Ishikawa (cell line): Measurements from ENCODE around the gene GSTP1.
A peak's percentile ranks its signal among the peaks of the same experiment; 100 is the strongest.

Experiments used
- CEBPB ChIP-seq: IDR thresholded peaks from 2 replicates; pipeline ENCODE4 v1.6.1; 2012
- CREB1 ChIP-seq: IDR thresholded peaks from 2 replicates; pipeline ENCODE4 v1.6.1; 2012; ENCODE audit warnings: low read depth
- EGR1 ChIP-seq: IDR thresholded peaks from 2 replicates; pipeline ENCODE4 v1.6.1; 2012
- EP300 ChIP-seq: IDR thresholded peaks from 2 replicates; pipeline ENCODE4 v1.6.1; 2012; ENCODE audit warnings: borderline replicate concordance
- FOXM1 ChIP-seq: IDR thresholded peaks from 2 replicates; pipeline ENCODE4 v1.6.1; 2012; ENCODE audit warnings: low read depth, borderline replicate concordance
- MAX ChIP-seq: IDR thresholded peaks from 2 replicates; pipeline ENCODE4 v1.6.1; 2012
- NFIC ChIP-seq: IDR thresholded peaks from 2 replicates; pipeline ENCODE4 v1.6.1; 2012
- RAD21 ChIP-seq: IDR thresholded peaks from 2 replicates; pipeline ENCODE4 v1.6.1; 2012; ENCODE audit warnings: low read depth
- REST ChIP-seq: IDR thresholded peaks from 2 replicates; pipeline ENCODE4 v1.6.1; 2012; ENCODE audit warnings: low read depth, mild to moderate bottlenecking
- TAF1 ChIP-seq: IDR thresholded peaks from 2 replicates; pipeline ENCODE4 v1.6.1; 2012; ENCODE audit warnings: low read depth, mild to moderate bottlenecking
- TCF12 ChIP-seq: IDR thresholded peaks from 2 replicates; pipeline ENCODE4 v1.6.1; 2012; ENCODE audit warnings: low read depth
- TEAD4 ChIP-seq: IDR thresholded peaks from 2 replicates; pipeline ENCODE4 v1.6.1; 2012
- USF1 ChIP-seq: IDR thresholded peaks from 2 replicates; pipeline ENCODE4 v1.6.1; 2012
- YY1 ChIP-seq: IDR thresholded peaks from 2 replicates; pipeline ENCODE4 v1.6.1; 2012; ENCODE audit warnings: low read depth
- ZBTB7A ChIP-seq: IDR thresholded peaks from 2 replicates; pipeline ENCODE4 v1.6.1; 2012; ENCODE audit warnings: low read depth

GSTP1 gene

DNA sequence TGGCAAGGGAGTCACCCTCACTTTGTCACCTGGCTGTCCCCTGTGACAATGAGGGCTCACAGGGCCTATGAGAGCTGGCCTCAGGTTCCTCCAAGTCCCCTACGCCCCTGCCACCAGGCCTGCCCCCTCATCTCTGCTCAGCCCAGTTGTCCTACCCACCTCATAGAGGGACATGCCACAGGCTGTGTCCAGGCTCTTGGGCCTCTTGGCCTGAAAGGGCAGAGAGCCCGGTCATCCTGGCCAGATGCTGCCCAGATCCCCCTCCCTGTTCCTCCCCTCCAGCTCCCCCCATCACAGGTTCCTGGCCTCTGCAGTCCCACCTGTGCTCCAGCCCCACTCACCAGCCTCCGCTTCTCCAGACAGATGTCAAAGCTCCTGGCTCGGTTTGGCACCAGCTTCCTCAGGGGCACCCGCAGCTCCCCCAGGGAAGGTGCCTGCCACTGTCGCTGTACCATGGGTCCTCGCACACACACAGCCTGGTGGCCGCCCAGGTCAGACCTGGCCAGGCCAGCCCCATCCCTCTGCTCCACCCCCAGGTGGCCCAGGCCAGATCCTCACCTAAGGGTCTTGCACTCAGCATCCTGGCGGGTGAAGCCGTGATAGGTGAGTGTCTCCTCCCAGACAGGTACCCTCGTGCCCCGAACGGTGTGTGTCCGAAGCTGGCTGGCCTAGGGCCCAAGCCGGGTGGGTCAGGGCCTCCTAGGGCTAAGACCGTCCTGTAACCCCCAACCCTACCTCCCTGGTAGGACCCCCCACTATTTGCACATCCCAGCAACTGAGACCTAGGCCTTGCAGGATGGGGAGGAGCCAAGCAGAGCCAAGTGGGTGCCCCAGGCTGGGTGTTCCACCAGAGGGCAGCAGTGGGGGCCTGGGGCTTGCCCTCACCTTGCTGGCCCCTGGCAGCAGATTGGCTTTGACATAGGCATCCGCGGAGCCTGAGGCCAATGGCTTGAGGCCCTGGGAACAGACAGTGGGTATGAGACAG, 31.4 kb downstream of the GSTP1 start:
- TF ChIP-seq TEAD4: no peak
- TF ChIP-seq RAD21: peak; percentile 40; the same call in 1 of the 2 replicates
- TF ChIP-seq EP300: no peak
- no peak for TF ChIP-seq EGR1

DNA sequence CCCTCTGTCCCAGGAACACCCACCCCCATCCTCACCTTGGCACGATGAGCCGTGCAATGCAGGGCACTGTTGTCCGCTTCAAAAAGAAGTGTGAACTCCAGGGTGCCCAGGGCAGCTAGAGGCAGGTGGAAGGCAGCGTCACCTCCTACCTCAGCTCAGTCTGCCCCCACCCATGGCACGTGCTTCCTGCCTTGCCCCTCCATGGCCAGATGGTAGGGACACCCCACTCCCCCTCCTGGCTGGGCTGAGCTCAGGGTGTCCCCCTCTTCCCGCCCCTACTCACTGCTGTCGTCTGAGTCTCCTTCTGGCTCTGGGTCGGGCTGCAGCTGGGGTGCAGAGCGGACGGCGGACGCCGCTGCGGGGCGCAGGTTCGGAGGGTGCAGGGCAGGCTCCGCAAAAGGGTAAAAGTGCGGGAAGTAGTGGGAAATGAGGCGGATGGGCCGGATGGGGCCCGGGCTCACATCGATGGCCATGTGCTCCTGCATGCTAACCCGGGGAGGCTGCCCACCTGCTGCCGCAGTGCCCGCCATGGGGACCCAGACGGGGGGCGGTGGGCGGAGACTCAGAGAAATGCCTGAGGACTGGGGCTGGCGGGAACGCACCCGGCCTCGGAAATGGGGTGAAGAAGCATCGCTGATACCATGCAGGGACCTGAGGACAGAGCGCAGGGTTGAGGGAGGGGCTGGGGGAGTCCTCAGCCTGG, 32.3 kb downstream of the GSTP1 start:
- no peak for TF ChIP-seq EP300
- no peak for TF ChIP-seq YY1
- TF ChIP-seq FOXM1: no peak
- TF ChIP-seq ZBTB7A: no peak
- no peak for TF ChIP-seq RAD21
- no peak for TF ChIP-seq CEBPB
- no peak for TF ChIP-seq CREB1

DNA sequence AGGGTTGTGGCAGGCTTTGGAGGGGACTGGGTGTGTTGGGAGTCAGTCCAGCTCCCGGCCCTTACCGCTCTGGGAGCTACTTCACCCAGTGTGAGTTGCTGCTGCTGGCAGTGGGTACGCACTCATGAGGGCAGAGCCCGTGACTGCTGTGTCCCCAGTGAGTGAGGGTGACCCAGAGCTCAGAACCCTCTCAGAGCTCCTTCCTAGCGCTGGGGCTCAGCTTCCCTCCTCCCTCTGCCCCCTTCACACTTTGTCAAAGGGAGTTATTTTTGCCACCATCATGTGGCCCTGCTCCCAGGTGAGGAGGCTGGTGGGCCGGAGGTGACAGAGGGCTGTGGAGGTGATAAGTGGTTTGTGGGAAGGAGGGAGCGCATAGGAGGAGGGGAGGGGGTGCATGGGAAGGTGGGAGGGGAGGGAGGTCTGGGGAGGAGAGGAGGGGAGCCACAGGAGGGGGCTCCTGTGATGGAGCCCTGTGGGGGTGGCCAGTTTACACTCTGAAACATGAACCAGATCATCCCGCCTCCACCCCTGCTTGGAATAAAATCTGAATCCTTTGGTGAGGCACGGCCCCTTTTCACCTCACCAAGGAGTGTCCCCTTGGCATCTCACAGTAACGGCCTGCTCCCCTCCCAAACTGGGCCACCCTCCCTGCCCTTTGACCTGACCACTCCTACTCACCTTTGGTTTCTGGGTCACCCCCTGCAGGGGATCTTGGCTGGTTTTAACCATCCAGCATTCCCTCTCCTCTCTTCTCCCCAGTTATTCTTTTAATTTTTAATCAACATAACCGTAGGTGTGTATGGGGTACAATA, 33.0 kb downstream of the GSTP1 start:
- TF ChIP-seq MAX: no peak
- TF ChIP-seq TEAD4: no peak
- TF ChIP-seq RAD21: no peak
- TF ChIP-seq REST: no peak
- TF ChIP-seq ZBTB7A: no peak
- TF ChIP-seq TAF1: no peak
- no peak for TF ChIP-seq EGR1
- no peak for TF ChIP-seq TCF12
- TF ChIP-seq NFIC: no peak
- TF ChIP-seq FOXM1: no peak
- TF ChIP-seq EP300: no peak
- no peak for TF ChIP-seq CREB1
- TF ChIP-seq USF1: no peak
- no peak for TF ChIP-seq CEBPB
- TF ChIP-seq YY1: no peak

DNA sequence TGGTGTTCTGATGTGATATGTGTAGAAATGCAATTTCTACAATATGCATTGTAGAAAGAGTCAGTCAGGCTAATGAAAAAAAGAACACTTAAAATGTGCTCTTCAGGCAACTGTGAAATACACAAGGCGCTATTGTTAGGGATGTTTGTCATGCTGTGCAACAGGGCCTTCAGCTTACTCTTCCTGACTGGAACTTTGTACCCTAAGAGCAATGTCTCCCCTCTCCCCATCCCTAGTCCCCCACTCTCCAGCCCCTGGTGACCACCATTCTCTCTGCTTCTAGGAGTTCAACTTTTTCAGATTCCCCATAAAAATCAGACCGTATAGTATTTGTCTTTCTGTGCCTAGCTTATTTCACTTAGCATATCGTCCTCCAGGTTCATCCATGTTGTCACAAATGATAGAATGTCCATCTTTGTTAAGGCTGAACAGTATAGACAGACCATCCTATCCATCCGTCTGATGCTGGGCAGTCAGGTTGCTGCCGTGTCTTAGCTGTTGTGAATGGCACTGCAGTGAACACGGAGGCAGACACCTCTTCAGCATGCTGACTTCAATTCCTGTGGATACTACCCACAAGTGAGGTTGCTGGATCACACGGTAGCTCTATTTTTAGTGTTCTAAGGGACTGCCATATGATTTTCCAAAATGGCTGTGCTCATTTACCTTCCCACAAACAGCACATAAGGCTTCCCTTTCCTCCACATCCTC, 33.8 kb downstream of the GSTP1 start:
- no peak for TF ChIP-seq EP300
- no peak for TF ChIP-seq TAF1
- no peak for TF ChIP-seq CEBPB
- no peak for TF ChIP-seq ZBTB7A
- no peak for TF ChIP-seq FOXM1
- no peak for TF ChIP-seq MAX
- no peak for TF ChIP-seq YY1
- no peak for TF ChIP-seq REST
- TF ChIP-seq NFIC: no peak
- no peak for TF ChIP-seq TEAD4
- no peak for TF ChIP-seq EGR1
- TF ChIP-seq RAD21: no peak
- TF ChIP-seq TCF12: no peak
- TF ChIP-seq USF1: no peak
- no peak for TF ChIP-seq CREB1

GRCh38 chr11:67626970-67627369, 43.4 kb downstream of the GSTP1 start:
- TF ChIP-seq CREB1 (no peak), REST (no peak), RAD21 (no peak), TAF1 (no peak), TEAD4 (no peak), MAX (no peak)
